Activated gamma-delta T cell treated with Interleukin-2 at 50 U/mL for 16 hours (primary cell): ENCODE data around the gene LMAN1L.
A peak's percentile ranks its signal among the peaks of the same experiment; 100 is the strongest.

Experiments used
- DNase-seq: peaks from one replicate; pipeline ENCODE4 v3.0.0-alpha.2; 2020

The LMAN1L gene

DNA sequence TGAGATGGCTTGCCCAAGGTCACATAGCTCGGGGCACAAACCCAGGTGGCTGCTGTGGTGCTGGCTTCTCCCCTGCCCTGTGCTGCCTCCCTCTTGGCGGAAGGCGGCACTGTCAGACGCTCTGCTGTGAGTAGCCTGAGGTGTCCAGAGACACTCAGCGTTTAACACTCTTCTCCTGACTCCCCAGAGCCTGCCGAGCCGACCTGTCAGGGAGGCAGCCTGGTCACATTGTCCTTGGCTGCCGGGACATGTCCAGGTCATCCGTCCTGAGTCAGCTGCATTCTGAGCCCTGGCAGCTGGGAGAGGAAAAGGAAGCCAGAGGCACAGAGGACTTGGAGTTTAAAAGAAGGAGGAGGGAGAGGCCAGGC, 4.7 kb downstream of the LMAN1L start:
- DNase-seq: no peak

DNA sequence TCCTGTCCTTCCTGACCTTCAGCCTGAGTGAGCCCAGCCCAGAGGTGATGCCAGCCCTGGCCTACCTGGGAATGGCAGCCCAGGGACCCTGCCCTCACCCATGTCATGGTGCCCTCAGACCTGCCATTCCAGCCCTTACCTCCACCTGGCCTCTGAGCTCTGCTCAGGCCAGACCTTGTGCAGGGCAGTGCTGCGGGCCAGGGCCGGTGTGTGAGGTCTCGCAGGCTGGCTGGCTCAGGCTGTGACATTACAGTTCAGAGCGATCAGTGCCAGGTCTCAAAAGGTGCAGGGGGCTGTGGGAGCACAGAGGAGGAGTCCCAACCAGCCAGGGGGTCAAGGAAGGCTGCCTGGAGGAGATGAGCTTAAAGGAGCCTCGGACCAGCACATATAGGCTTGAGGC, 7.4 kb downstream of the LMAN1L start:
- no peak for DNase-seq

DNA sequence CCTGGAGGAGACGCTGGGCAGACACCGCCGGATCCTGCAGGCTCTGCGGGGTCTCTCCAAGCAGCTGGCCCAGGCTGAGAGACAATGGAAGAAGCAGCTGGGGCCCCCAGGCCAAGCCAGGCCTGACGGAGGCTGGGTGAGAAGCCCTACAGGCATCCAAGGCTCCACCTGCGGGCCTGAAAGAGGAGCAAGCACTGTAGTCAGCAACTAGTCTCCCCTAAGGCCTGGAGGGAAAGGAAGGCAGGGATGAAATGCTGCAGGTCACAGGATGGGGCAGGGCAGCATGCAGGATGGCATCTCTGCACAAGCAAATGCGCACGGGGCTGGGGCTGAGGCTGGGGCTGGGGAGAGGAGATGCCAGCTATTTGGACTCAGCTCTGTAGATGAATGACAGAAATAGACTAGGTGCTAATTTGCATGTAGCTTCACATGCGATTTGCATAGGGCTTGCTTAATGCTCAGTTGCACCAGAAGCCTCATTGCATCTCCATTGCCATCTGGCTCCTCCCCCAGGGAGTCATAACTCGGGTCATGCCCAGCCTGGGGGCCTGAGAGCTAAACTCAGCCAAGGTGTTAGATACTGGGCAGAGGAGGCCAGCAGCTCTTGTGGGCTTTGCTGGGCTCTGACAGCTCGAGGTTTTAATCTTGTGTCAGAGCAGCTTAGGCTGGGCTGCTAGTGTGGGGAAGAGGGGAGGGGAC, 8.6 kb downstream of the LMAN1L start:
- DNase-seq: no peak

DNA sequence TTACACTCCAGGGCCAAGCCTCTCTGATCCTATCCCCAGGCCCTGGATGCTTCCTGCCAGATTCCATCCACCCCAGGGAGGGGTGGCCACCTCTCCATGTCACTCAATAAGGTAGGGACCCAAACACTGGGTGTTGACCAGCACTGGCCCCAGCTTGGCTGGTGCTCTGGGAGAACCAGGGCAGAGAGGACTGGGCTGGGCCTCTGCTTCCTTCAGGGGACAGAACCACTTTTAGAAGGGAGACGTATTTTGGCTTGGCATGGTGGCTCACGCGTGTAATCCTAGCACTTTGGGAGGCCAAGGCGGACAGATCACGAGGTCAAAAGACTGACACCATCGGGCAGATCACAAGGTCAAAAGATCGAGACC, 9.1 kb downstream of the LMAN1L start:
- DNase-seq: no peak

DNA sequence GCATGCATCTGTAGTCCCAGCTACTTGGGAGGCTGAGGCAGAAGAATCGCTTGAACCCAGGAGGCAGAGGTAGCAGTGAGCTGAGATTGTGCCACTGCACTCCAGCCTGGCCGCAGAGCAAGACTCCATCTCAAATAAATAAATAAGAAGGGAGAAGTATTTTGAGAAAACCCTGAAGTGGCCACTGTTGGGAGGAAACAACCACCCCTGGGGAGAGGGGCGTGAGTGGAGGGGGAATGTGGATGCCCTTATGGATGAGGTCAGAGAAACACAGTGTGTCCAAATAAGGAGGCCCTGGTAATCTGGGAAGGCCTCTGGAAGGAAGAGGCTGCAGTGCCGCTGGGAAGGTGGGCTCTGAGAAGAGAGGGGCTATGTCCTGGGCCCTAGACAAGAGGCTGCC, 9.6 kb downstream of the LMAN1L start:
- DNase-seq: no peak

DNA sequence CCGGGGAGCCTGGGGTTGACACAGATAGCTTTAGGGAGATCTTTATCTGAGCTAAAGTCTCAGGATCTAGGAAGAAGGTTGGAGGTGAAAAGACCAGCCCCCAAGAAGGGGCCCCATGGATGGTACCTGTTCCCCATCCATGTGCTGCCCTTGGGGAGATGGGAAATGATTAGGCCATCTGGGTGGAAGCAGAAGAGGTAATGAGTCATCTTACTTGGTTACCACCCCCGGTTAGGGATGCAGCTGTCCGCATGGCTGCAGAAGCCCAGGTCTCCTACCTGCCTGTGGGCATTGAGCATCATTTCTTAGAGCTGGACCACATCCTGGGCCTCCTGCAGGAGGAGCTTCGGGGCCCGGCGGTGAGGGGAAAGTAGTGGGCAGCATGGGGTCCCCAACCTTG, 10.7 kb downstream of the LMAN1L start:
- DNase-seq: no peak

DNA sequence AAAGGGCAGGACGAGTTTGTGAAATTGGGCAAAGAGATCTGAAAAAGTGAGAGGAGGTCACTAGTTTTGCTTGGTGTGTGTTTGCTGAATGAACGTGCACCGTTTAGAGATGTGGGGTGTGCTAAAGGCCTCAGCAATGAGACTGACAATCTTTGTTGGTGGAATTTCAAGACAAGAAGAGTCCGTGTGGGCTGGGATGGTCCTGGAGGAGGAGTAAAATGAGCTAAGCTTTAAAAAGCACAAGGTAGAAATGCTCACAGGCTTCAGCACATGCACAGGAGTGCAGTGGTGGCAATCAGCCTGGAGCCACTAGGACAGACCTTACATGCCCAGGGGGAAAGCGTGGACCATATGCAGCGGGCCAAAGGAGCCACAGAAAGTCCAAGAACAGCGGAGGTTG, 12.3 kb downstream of the LMAN1L start:
- no peak for DNase-seq

DNA sequence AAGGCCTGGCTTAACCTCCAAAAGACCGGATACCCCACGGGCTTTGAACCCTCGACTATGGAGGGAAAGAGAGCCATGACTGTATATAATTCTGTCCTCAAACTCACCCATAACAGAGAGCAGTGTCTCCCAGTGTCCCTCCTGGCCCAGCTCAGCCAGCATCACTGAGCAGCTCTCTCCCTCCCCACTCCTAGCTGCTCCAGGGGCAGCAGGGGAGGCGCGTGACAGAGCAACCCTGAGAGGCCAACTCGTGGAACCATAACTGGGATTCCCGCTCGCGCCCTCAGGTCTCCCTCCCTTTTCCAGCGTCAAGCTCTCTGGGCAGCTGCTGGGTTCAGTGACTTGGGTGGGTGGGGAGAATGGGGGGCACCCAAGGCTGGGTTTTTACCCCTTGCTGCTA, 13.2 kb downstream of the LMAN1L start:
- DNase-seq: no peak

DNA sequence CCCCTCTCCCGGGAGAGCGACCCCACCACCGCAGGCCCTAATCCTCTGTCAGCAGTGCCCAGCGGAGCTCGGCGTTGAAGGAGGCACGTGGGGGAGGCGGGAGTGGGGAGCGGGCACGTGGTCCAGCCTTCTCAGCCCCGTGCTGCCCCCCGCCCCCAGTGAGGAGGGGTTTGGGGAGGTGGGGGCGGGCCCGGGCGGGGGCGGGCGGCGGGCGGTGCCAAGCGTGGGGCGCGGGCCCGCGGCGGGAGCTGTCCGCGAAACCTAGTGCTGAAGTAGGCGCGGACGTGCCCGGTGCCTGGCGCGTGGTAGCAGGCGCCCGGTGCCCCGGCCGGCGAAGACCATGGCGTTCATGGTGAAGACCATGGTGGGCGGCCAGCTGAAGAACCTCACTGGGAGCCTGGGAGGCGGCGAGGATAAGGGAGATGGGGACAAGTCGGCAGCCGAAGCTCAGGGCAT, 13.8 kb downstream of the LMAN1L start, which contains the start of gene CPLX3:
CPLX3 (plus strand) TSS at position 264 of the 456 bp plus-strand sequence; CDS start at position 341, 77 bp downstream.
- peak; percentile 40 for DNase-seq

DNA sequence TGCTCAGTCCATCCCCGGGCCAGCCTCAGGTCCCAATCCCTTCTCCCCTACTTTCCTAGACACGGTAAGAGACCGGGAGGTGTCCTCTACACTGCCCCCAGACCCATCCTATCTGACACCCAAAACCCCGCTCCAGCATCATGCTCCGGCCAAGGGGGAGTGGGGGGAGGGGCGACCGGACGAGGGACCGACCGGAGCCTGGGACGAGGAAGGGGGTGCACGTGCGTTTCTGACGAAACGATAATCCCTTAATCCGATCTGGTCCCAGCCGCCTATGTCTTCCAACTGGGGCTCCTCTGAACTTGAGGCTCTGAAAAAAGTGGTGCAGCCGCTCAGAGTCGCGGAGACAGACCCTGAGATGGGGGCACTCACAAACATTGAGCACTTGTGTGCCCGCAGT, 14.3 kb downstream of the LMAN1L start:
- no peak for DNase-seq

DNA sequence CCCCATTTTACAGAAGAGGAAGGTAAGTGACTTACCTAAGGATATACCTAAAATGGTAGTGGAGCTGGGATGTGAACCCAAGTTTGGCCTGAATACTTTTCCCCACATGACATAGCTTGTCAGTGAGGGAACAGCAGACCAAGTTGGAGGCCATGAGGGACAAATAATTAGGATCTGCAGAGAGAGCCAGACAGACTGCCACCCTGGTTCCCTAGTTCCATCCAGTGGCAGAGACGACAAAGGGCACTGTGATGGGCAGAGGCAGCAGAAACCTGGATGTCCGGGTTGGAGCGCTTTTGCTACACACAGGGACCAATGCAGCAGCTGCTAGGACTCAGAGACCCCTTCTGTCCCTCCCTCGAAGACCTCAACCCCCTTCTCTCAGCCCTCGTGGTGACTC, 15.0 kb downstream of the LMAN1L start:
- no peak for DNase-seq

DNA sequence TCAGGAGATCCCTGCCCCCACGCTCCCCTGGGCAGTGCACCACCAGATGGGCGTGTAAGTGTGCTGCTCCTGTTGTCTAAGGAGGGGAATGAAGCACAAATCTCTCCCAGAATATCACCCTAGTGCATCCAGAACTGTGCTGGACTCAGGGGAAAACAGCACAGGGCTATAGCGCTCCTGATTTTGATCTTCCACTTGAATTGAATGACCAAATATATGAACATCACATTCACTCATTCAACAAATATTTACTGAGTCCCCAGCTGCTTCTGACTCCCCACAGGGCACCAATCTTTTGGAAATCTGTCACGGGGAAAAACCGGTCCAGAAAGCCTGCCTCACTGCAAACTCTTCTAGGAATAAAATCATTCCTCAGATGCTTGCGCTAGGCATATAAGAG, 16.2 kb downstream of the LMAN1L start:
- no peak for DNase-seq

DNA sequence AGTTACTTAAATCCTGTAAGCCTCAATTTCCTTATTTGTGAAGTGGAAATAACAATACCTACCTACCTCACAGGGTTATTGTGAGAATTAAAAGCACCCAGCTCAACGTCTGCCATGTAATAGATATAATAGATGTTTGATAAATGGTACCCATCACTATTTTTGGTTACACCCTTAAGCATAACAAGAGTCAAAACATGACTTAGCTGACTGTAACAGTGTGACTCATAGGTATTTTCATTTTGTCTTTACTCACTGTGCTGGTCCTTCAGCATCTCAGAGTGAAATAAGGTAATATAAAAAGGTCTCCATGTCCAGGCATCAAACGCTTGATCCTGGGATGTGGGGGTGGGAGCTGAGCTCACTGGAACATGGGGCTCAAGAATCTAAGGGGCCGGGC, 16.9 kb downstream of the LMAN1L start:
- no peak for DNase-seq

DNA sequence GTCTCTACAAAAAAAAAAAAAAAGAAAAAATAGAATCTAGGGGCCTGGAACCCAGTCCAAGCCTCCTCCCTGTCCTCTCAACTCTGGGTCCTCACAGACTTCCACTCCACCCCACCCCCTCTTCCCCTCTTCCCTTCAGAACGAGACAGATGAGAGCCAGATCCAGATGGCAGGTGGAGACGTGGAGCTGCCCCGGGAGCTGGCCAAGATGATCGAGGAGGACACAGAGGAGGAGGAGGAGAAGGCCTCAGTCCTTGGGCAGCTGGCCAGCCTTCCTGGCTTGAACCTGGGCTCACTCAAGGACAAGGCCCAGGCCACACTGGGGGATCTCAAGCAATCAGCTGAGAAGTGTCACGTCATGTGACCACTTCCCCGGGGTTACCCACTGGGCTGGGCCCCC, 17.4 kb downstream of the LMAN1L start:
- DNase-seq: no peak

DNA sequence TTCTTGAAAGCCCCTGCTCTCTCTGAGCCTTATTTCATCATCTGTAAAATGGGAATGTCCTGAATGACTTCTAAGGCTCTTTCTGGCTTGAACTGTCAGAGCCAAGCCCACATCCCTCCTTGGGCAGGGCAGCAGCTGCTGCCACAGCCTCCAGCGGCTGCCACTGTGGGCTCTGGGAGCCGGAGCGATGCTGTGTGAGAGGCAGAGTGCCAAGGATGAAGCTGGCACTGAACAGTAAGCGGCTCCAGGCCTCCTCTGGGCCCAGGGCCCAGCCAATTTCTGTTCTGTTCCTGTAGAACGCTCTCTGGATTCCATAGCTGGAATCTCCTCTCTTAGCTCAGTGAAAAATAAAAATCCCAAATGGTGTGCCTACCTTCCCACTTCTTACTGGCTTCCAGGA, 18.2 kb downstream of the LMAN1L start:
- DNase-seq: no peak

DNA sequence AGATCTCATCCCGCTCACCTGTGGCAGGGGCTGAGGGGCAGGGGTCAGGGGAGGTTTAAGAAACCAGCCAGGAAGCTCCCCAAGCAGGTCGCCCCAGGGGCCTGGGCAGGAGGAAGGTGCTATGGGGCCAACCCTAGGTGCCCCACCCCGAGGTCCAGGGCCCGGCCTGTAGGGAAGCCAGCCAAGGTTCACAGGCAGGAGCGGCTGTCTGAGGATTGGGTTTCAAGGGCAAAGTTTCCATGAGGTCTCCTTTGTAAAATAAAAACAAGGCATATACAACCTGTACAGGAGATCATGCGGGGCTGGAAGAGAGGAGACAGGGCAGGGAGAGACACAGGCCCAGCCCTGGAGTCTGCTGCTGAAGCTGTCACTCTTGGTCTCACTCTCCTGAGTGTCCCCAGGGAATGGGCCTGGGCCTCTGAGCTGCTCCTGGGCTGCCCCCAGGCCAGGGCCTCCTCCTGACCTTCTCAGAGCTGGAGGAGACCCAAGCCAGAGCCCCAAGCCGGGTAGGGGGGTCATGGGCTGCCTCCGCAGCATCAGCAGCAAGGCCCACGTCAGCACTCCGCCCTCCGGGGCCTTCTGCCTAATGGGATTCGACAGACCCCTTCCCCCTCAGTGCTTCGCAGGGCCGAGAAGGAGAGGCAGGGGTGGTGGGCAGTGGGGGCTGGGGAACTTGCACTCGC, 19.3 kb downstream of the LMAN1L start:
- no peak for DNase-seq

DNA sequence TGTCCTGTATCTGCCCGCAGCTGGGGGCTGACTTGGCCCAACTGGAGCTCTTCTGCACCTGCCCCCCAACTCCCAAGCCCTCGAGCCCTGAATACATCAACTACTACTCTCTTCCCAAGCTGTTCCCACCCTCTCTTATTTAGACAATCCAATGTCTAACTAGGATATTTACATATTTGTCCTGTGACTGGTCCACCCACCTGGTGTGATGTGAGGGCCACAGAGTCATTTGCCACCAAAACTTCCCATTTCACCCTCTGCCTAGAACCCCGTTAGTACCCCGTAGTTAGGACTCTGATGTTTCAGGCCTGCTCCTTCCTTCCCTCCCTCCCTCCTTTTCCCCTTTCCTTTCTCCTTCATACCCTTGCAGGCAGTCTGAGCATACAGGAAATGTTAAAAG, 20.2 kb downstream of the LMAN1L start:
- no peak for DNase-seq

DNA sequence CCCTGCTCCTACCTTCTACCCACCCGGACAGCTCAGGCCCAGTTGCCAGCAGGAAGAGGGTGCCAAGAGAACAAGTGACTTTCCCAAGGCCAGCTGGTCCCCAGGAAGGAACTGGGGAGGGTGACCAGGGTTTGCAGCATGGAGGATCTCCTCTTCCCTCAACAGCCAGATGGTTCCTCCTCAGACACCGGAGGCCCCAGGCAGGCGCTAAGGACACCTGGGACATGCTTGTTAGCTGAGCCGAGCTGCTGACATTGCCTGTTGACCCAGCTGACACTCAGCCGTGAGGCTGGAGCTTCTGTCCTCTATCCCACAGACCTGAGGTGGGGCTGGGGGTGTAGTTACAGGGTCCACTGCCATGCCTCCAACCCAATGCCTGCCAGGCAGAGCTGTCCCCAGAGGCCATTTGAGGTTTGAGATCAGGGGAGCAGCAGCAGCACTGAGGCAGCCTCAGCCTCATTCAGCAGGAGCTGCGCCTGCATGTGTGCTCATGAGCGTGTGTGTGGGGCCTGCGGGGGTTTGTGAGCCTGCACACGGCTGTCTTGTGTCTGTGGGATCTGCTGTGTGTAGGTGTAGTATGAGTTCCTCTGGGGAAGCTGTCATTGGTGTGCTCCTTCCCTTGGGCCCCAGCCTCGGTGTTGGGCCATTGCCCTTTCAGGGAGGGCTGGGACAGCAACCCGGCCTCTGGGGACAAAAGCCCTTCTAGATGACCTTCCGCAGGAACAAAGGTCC, 20.9 kb downstream of the LMAN1L start:
- no peak for DNase-seq

DNA sequence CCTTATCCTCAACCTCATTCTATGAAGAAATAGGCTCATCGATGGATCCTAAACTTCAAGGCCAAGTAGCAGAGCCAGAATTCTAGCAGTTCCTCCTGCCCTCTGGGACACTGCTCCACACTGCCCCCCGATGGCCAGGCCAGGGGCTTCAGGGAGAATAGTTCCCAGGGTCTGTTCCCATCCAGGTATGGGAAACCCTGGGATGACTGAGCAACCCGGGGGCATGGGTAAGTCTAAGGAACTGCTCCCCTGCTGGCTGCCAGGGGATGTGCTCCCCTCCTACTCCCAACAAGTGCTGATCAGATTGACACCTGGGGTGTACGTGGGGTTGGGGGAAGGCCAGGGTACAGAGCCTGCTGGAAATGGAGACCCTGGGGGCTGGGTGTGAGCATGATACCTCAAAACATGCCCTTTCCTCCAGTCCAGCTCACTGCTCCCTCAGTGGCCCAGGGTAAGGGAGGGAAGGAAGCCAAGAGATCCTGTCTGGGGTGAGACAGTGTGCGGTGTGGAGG, 22.7 kb downstream of the LMAN1L start:
- DNase-seq: peak; percentile 40

DNA sequence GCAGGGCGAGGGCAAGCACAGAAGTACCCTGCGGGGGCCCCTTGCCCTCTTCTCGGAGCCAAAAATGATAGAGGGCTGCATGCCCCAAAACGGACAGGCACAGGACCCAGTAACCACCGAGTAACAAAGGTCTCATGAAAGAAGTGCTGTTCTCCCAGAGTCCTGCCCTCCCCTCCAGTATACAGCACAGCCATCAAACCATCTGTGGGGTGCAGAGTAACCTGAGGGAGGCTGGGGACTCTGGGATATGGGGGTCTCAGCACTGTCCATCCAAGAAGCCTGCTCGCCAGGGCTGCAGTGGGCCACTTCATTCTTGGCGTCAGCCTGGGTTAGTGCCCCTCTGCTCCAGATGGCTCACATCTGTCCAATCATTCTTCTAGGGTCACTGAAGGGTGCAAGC, 24.2 kb downstream of the LMAN1L start:
- DNase-seq: no peak

DNA sequence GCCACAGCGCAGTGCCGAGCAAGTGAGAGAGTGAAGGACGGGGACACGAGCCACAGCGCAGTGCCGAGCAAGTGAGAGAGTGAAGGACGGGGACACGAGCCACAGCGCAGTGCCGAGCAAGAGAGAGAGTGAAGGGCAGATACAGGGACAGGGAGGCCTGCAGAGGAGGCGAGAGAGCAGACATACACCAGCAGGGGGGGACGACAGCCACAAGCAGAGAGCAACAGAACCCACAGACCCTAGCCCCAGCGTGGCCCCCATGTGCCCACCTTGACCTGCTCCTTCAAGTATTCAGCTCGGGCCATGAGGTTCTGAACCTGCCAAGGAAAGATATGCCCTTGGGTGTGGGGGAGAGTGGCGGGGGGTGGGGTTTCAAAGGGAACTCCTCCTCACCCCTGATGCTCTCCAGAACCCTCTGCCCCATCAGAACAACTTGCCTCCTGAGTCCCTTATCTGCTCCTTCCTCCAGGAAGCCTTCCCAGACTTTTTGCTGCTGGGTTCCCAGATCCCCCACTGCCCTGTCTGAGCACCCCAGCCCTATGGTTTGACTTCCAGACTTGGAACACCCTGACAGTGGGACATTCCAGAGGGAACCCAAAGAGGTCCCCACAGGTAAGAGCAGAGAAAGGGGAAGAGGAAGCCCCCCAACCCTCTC, 25.0 kb downstream of the LMAN1L start:
- no peak for DNase-seq

DNA sequence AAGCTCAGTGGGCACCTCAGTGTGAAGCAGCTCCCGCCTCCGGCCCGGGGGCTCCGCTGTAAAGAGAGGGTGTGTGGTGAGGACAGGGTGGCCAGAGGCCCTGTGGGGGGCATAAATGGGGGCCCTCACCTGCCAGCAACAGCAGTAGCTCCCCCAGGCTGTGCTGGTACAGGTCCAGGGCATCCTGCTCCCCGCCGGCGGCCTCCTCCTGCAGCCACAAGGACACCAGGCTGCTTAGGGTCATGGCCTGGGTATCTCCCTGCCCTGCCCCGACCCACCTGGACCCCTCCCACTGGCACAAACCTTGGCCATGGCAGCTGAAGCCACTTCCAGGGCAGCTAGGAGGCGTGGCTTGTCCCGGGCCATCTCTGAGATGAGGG, 25.5 kb downstream of the LMAN1L start:
- DNase-seq: no peak

DNA sequence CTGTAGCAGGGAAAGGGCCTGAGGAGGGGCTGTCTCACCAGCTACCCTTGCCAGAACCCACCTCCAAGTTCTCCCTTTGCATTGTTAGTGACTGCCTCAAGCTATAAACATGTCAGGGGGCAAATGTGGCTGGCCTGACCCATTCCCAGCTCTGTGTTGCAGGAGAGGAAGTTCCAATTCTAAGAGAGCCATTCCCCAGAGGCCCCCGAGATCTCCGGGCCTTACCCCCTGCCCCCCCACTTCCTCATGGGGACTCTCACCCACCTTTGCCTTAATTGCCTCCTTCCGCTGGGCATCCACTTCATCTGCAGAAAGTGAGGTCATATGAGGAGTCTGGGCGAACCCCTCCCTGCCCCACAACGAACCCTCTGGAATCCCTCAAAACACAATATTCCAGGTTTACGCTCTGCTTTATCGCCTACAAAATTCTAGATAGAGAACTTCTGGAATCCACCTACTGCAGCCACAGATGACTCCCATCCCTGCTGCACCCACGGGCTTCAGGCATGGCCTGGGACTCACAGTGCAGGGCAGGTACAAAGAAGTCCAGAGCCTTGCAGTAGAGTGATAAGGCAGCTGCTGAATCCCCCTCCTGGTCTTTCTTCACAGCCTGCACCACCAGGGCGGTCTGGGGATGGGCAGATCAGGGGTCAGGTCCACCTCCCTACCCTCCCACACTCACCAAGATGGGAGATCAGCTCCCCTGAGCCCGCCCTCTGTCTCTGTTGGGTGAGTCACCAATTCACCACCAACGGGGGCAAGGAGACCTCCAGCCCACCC, 26.3 kb downstream of the LMAN1L start:
- DNase-seq: no peak
